ENCODE results near the gene CTNNA1.

The CTNNA1 gene

GRCh38 chr5:138979684-138980280 is 226.6 kb downstream of the CTNNA1 start:
- Mint-ChIP-seq H3K4me1 (peaks cover 36% of the 10 kb centered on the region), H3K36me3 (no peaks in the 10 kb centered on the region), H3K4me3 (peak overlapping the region; percentile 7), H3K9me3 (no peaks in the 10 kb centered on the region), H3K27ac (peak overlapping the region; percentile 77)
- ATAC-seq: peak; percentile 79
- peak; percentile 11 to 65 for DNase-seq (ENCODE audit: low spot score in 2 of 2)

- Mint-ChIP-seq H3K9me3 (no peaks in the 10 kb centered on the region), H3K36me3 (no peaks in the 10 kb centered on the region), H3K4me3 (peak overlapping the region; percentile 7), H3K27ac (peak overlapping the region; percentile 77), H3K4me1 (peaks cover 36% of the 10 kb centered on the region)
- no peak for ATAC-seq
- DNase-seq (ENCODE audit: low spot score in 2 of 2): no peak
Measured at GRCh38 chr5:138980441-138980840, 227.2 kb downstream of the CTNNA1 start.

DNA sequence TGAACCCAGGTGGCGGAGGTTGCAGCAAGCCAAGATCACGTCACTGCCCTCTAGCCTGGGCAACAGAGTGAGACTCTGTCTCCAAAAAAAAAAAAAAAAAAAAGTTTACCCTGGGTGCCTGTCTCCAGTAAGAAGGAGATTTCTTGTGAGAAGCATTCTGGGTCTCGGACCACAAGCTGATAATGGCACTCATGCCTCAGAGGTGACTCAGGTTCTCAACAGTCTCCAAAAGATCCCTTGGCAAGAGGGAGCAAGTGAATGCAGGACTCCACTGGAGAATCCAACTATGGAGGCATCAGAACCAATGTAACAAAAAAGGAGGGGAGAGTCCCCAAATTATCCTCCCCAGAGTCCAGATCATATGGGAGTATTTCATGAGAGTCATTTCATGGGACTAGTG is 227.9 kb downstream of the CTNNA1 start:
- Mint-ChIP-seq H3K36me3 (no peaks in the 10 kb centered on the region), H3K9me3 (no peaks in the 10 kb centered on the region), H3K4me3 (no peak overlapping the region), H3K4me1 (peaks cover 36% of the 10 kb centered on the region), H3K27ac (peak overlapping the region; percentile 15)
- no peak for DNase-seq (ENCODE audit: low spot score in 2 of 2)
- no peak for ATAC-seq

GRCh38 chr5:138981586-138981985 is 228.4 kb downstream of the CTNNA1 start:
- peak; percentile 66 for ATAC-seq

GRCh38 chr5:138983984-138984383 is 230.8 kb downstream of the CTNNA1 start:
- Mint-ChIP-seq H3K27ac (no peak overlapping the region), H3K4me3 (no peak overlapping the region), H3K9me3 (no peaks in the 10 kb centered on the region), H3K4me1 (peaks cover 36% of the 10 kb centered on the region), H3K36me3 (no peaks in the 10 kb centered on the region)
- DNase-seq (ENCODE audit: low spot score in 2 of 2): no peak
- ATAC-seq: no peak

More at GRCh38 chr5:138981586-138981985, 228.4 kb downstream of the CTNNA1 start:
- Mint-ChIP-seq H3K4me3 (no peak overlapping the region), H3K36me3 (no peaks in the 10 kb centered on the region), H3K9me3 (no peaks in the 10 kb centered on the region), H3K4me1 (peaks cover 36% of the 10 kb centered on the region), H3K27ac (peak overlapping the region; percentile 15)
- no peak for DNase-seq (ENCODE audit: low spot score in 2 of 2)

All from stimulated activated effector memory CD8-positive, alpha-beta T cell treated with anti-CD3 and anti-CD28 coated beads, Interleukin-12 subunit alpha, Interleukin-12 subunit beta, amount 100 ng/mL, for 72 hours (primary cell).